ENCODE data around the gene BLTP2.

Gene BLTP2

GRCh38 chr17:28599311-28600184 lies 45.4 kb downstream of the BLTP2 start:
- peak; percentile 90 for DNase-seq (ENCODE audit: low read depth)
- peak overlapping the region; percentile 84 for H3K4me3 ChIP-seq (ENCODE audit: low read depth, low read length)
- TF ChIP-seq CTCF (IDR thresholded peaks at IDR 0.05; ENCODE audit: low read depth, low read length) (no peak), MAX (IDR thresholded peaks at IDR 0.05; ENCODE audit: low read depth, low read length) (no peak), MYC (IDR thresholded peaks at IDR 0.05; ENCODE audit: low read depth, low read length) (no peak), POLR2A (IDR thresholded peaks at IDR 0.05; ENCODE audit: extremely low read depth, insufficient read length) (no peak)

- DNase-seq (ENCODE audit: low read depth): peak; percentile 96
- H3K4me3 ChIP-seq (ENCODE audit: low read depth, low read length): peak within 1 kb of the TSS; percentile 84
- TF ChIP-seq POLR2A (IDR thresholded peaks at IDR 0.05; ENCODE audit: extremely low read depth, insufficient read length) (peak; percentile 77), MYC (IDR thresholded peaks at IDR 0.05; ENCODE audit: low read depth, low read length) (no peak; the same call in 1 of the 2 replicates)
Observed at GRCh38 chr17:28598799-28599310, 46.1 kb downstream of the BLTP2 start, which contains the start of gene SPAG5. Gene SPAG5, minus strand, starts transcription at chr17:28599025. Its CDS starts 79 bp downstream, at chr17:28598946.

GRCh38 chr17:28598389-28598788 lies 46.6 kb downstream of the BLTP2 start:
- peak overlapping the region; percentile 84 for H3K4me3 ChIP-seq (ENCODE audit: low read depth, low read length)
- no peak for DNase-seq (ENCODE audit: low read depth)
- TF ChIP-seq MYC (IDR thresholded peaks at IDR 0.05; ENCODE audit: low read depth, low read length): no peak
- TF ChIP-seq CTCF (IDR thresholded peaks at IDR 0.05; ENCODE audit: low read depth, low read length): no peak
- TF ChIP-seq POLR2A (IDR thresholded peaks at IDR 0.05; ENCODE audit: extremely low read depth, insufficient read length): no peak
- no peak for TF ChIP-seq MAX (IDR thresholded peaks at IDR 0.05; ENCODE audit: low read depth, low read length)

- TF ChIP-seq POLR2A (IDR thresholded peaks at IDR 0.05; ENCODE audit: extremely low read depth, insufficient read length): no peak
- TF ChIP-seq MAX (IDR thresholded peaks at IDR 0.05; ENCODE audit: low read depth, low read length): no peak
- TF ChIP-seq CTCF (IDR thresholded peaks at IDR 0.05; ENCODE audit: low read depth, low read length): no peak
- no peak for TF ChIP-seq MYC (IDR thresholded peaks at IDR 0.05; ENCODE audit: low read depth, low read length)
Observed at GRCh38 chr17:28597606-28598383, 47.2 kb downstream of the BLTP2 start.

More at GRCh38 chr17:28597606-28598383, 47.2 kb downstream of the BLTP2 start:
- peak; percentile 28 for DNase-seq (ENCODE audit: low read depth)
- peak overlapping the region; percentile 84 for H3K4me3 ChIP-seq (ENCODE audit: low read depth, low read length)

Data from NB4 (cell line).